Measurements from ENCODE around the gene RPAP3.

GRCh38 chr12:47730341-47730744, 24.5 kb upstream of the RPAP3 start:
- TF ChIP-seq CTCF (conservative IDR thresholded peaks at IDR 0.05; ENCODE audit: low read depth, low read length) = no peak
- no peak for TF ChIP-seq EZH2 (IDR thresholded peaks at IDR 0.05; ENCODE audit: low read length, unreplicated experiment)
- no peak for TF ChIP-seq EZH2phosphoT487 (IDR thresholded peaks at IDR 0.05; ENCODE audit: borderline replicate concordance, low read length)
